H1 (cell line): ENCODE results near the gene GRIK1. TPM values are rescaled to one million over a fixed set of nuclear protein-coding genes. Genes with fewer than 3 reads are reported as not detected.

Experiments
- CTCF ChIA-PET: fragments of 300-600 bp; sonication (Branson Sonifier 250); formaldehyde crosslinking; loops from one replicate; lab custom pipeline; 2021; ENCODE audit not compliant: partially characterized antibody; lab: Charles Lee
- POLR2A ChIA-PET: fragments of 300-600 bp; sonication (Branson Sonifier 250); formaldehyde crosslinking; loops from one replicate; lab custom pipeline; 2021; ENCODE audit warnings: inconsistent platforms; ENCODE audit not compliant: partially characterized antibody; lab: Charles Lee
- DNase-seq, 2 experiments: peaks; one replicate each; pipeline versions ENCODE4 v3.0.0 to v3.0.0-alpha.2; 2010 to 2022; ENCODE audit warnings: low spot score in 2 of 2, low read depth in 1 of 2, mixed read lengths in 1 of 2
- FAIRE-seq: peaks from 2 replicates; lab custom pipeline; 2011; peaks lifted over from hg19 to GRCh38; lab: Jason Lieb, UNC
- H2AFZ ChIP-seq: 2 replicates; pipeline ENCODE4 v1.8.1; 2012; ENCODE audit warnings: low read length, inconsistent platforms
- H2AK5ac ChIP-seq: 2 replicates; pipeline ENCODE4 v1.6.1; 2013; ENCODE audit warnings: low read depth, low read length
- H2BK120ac ChIP-seq: replicated peaks from 2 replicates; pipeline ENCODE3; 2013; ENCODE audit warnings: low read depth, low read length, inconsistent platforms
- H2BK12ac ChIP-seq: 2 replicates; pipeline ENCODE4 v1.6.1; 2013; ENCODE audit warnings: low read depth, low read length
- H2BK15ac ChIP-seq: 2 replicates; pipeline ENCODE4 v1.6.1; 2013; ENCODE audit warnings: low read length
- H2BK20ac ChIP-seq: 2 replicates; pipeline ENCODE4 v1.6.1; 2013; ENCODE audit warnings: low read length
- H2BK5ac ChIP-seq: 2 replicates; pipeline ENCODE4 v1.6.1; 2013; ENCODE audit warnings: low read depth, low read length
- H3K14ac ChIP-seq: 2 replicates; pipeline ENCODE4 v1.6.1; 2013; ENCODE audit warnings: inconsistent platforms; ENCODE audit not compliant: insufficient read length
- H3K18ac ChIP-seq: 2 replicates; pipeline ENCODE4 v1.6.1; 2013; ENCODE audit warnings: low read length; ENCODE audit errors: extremely low read depth
- H3K23ac ChIP-seq: 2 replicates; pipeline ENCODE4 v1.6.1; 2013; ENCODE audit warnings: inconsistent platforms; ENCODE audit not compliant: insufficient read length
- H3K23me2 ChIP-seq: 2 replicates; pipeline ENCODE4 v1.6.1; 2013; ENCODE audit warnings: low read depth, low read length
- H3K27ac ChIP-seq: 2 replicates; pipeline ENCODE4 v1.6.1; 2011; ENCODE audit warnings: low read depth, low read length, inconsistent platforms
- H3K27me3 ChIP-seq, 4 experiments: replicated peaks in 1 of 4; 1 replicate in 1 of 4; 2 replicates in 3 of 4; pipeline versions ENCODE4 v1.6.1 to v1.8.1; 2011 to 2013; ENCODE audit warnings: low read length in 3 of 4, mild to moderate bottlenecking in 3 of 4, inconsistent platforms in 2 of 4, mixed read lengths in 2 of 4, moderate library complexity in 1 of 4; ENCODE audit not compliant: control insufficient read depth in 3 of 4, insufficient read depth in 3 of 4; ENCODE audit errors: extremely low read depth in 1 of 4
- H3K36me3 ChIP-seq, 4 experiments: 2 replicates each; pipeline versions ENCODE4 v1.6.1 to v1.8.1; 2011 to 2013; ENCODE audit warnings: mild to moderate bottlenecking in 4 of 4, low read length in 3 of 4, moderate library complexity in 2 of 4, control low read depth in 1 of 4, inconsistent platforms in 1 of 4; ENCODE audit not compliant: insufficient read depth in 4 of 4, control insufficient read depth in 2 of 4
- H3K4ac ChIP-seq: replicated peaks from 2 replicates; pipeline ENCODE3; 2013; ENCODE audit warnings: low read length, low read depth, mixed read lengths, inconsistent platforms; ENCODE audit not compliant: insufficient read length
- H3K4me1 ChIP-seq, 4 experiments: replicated peaks in 1 of 4; 1 replicate in 1 of 4; 2 replicates in 3 of 4; pipeline versions ENCODE4 v1.6.1 to v1.8.1; 2011 to 2013; ENCODE audit warnings: low read length in 3 of 4, inconsistent platforms in 2 of 4, mixed read lengths in 1 of 4; ENCODE audit not compliant: insufficient read depth in 4 of 4, control insufficient read depth in 3 of 4
- H3K4me2 ChIP-seq, 2 experiments: 2 replicates each; pipeline versions ENCODE4 v1.6.1 to v1.8.1; 2011 to 2013; ENCODE audit warnings: low read depth in 2 of 2, low read length in 2 of 2, control low read depth in 1 of 2, inconsistent platforms in 1 of 2, mild to moderate bottlenecking in 1 of 2; ENCODE audit not compliant: insufficient read depth in 1 of 2
- H3K4me3 ChIP-seq, 4 experiments: fragments of 200-600, 300-600 bp in 1 of 4; sonication (generic), shearing (Covaris generic), sonication (Bioruptor Twin) in 1 of 4; 2 replicates each; pipeline versions ENCODE4 v1.5.1 to v1.8.1; 2011 to 2016; ENCODE audit warnings: low read length in 4 of 4, low read depth in 3 of 4, control low read depth in 2 of 4, inconsistent platforms in 2 of 4, mild to moderate bottlenecking in 2 of 4, mixed read lengths in 1 of 4, moderate library complexity in 1 of 4; ENCODE audit not compliant: insufficient read depth in 2 of 4; ENCODE audit errors: extremely low read depth in 1 of 4
- H3K56ac ChIP-seq: replicated peaks from 2 replicates; pipeline ENCODE3; 2013; ENCODE audit warnings: low read depth, mild to moderate bottlenecking, mixed read lengths, low read length, inconsistent platforms; ENCODE audit not compliant: insufficient read length
- H3K79me1 ChIP-seq: 2 replicates; pipeline ENCODE4 v1.6.1; 2013; ENCODE audit warnings: low read depth, low read length, control low read depth
- H3K79me2 ChIP-seq, 2 experiments: 2 replicates each; pipeline versions ENCODE4 v1.6.1 to v1.8.1; 2012 to 2013; ENCODE audit warnings: low read length in 2 of 2, mild to moderate bottlenecking in 2 of 2, inconsistent platforms in 1 of 2; ENCODE audit not compliant: insufficient read depth in 2 of 2, control insufficient read depth in 1 of 2
- H3K9ac ChIP-seq, 4 experiments: replicated peaks in 1 of 4; 1 replicate in 1 of 4; 2 replicates in 3 of 4; pipeline versions ENCODE4 v1.6.1 to v1.8.1; 2011 to 2013; ENCODE audit warnings: low read depth in 3 of 4, low read length in 3 of 4, control low read depth in 2 of 4, mild to moderate bottlenecking in 2 of 4, moderate library complexity in 2 of 4, inconsistent platforms in 1 of 4; ENCODE audit errors: extremely low read depth in 1 of 4
- H3K9me3 ChIP-seq, 2 experiments: 2 replicates each; pipeline versions ENCODE4 v1.6.1 to v1.8.1; 2012 to 2013; ENCODE audit warnings: mild to moderate bottlenecking in 2 of 2, moderate library complexity in 2 of 2, control low read depth in 1 of 2, inconsistent platforms in 1 of 2, low read depth in 1 of 2, low read length in 1 of 2, mixed read lengths in 1 of 2; ENCODE audit not compliant: insufficient read depth in 2 of 2
- H4K20me1 ChIP-seq, 2 experiments: replicated peaks in 1 of 2; 2 replicates each; pipeline versions ENCODE3 to v1.8.1; 2011 to 2013; ENCODE audit warnings: inconsistent platforms in 2 of 2, low read length in 2 of 2, mild to moderate bottlenecking in 1 of 2; ENCODE audit not compliant: insufficient read depth in 2 of 2, control insufficient read depth in 1 of 2
- H4K5ac ChIP-seq: 2 replicates; pipeline ENCODE4 v1.6.1; 2013; ENCODE audit warnings: low read length, low read depth, mixed read lengths, inconsistent platforms; ENCODE audit not compliant: insufficient read length
- H4K8ac ChIP-seq: 2 replicates; pipeline ENCODE4 v1.8.0; 2013; ENCODE audit warnings: mild to moderate bottlenecking, moderate library complexity, low read length, inconsistent platforms; ENCODE audit not compliant: insufficient read depth; ENCODE audit errors: extremely low read depth
- H4K91ac ChIP-seq: replicated peaks from 2 replicates; pipeline ENCODE3; 2013; ENCODE audit warnings: low read length, mixed read lengths, inconsistent platforms; ENCODE audit not compliant: insufficient read length
- WGBS, 2 experiments: shearing (Covaris generic) in 1 of 2; methylation state at CpG; one replicate each; pipeline versions ENCODE4 v1.1.6 to v1.1.7; 2013 to 2015; ENCODE audit warnings: low lambda C conversion rate in 2 of 2, mixed read lengths in 2 of 2, inconsistent platforms in 1 of 2, low coverage in 1 of 2, missing lambda C conversion rate in 1 of 2; ENCODE audit not compliant: insufficient replicate concordance in 2 of 2, insufficient coverage in 1 of 2, insufficient read length in 1 of 2; ENCODE audit errors: extremely low coverage in 1 of 2, missing lambda C conversion rate in 1 of 2; 5-methylcytosine and 5-hydroxymethylcytosine counted together
- polyA plus RNA-seq, 7 experiments: library from polyadenylated mRNA; depleted of rRNA in 3 of 7; stranded (reverse) in 5 of 7; unstranded in 2 of 7; fragments of >200 nt in 5 of 7; fragments of 200-250 nt in 2 of 7; gene quantifications; 1 replicate in 5 of 7; 2 replicates in 1 of 7; 4 replicates in 1 of 7; pipeline versions ENCODE4 v1.2.1 to v1.2.3, GENCODE V29; 2011 to 2013; ENCODE audit warnings: missing spikeins in 2 of 7, mixed read lengths in 2 of 7
- total RNA-seq: library from RNA; stranded (reverse); fragmentation: NEBNext Ultra II Directional; extraction: Animal tissue kit (Norgen Biotek cat#: 25700); gene quantifications from 2 replicates; pipeline ENCODE4 v1.2.1, GENCODE V29; 2021

The GRIK1 gene
- total and polyA plus RNA-seq, 2 of the 8 experiments (the other 6 are each of a cell fraction or from before 2014, with no cell fraction given): 0.11 to 0.32 TPM

DNA sequence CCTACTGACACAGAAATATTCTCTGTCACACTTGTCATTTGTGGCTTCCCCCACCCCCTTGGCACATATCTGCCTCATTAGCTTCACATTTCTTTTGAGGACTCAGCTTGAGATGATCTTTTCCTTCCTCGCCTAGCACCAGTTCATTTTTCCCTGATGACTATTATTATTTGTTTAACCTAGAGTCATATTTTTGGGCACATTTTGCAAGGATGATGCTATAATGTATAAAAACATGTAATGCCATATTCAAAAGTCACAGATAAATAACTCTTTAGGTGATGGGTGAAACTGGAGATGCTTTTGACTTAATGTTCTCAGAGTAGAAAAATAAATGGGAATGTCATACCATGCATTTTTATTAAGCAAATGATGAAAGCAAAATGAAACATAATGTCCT is 438.3 kb downstream of the GRIK1 start:
- no peak overlapping the region for H3K27ac ChIP-seq

More for the DNA sequence above, 438.3 kb downstream of the GRIK1 start:
- FAIRE-seq (no peak), DNase-seq (no peak)
- Histone ChIP-seq H3K14ac (no peak overlapping the region), H3K4ac (no peak overlapping the region), H3K9me3 (peaks cover 0 to 4% of the 10 kb centered on the region in 2 experiments; a peak in 2 of 4 replicates), H2AK5ac (no peak overlapping the region), H4K20me1 (no peaks in the 10 kb centered on the region), H3K79me1 (no peaks in the 10 kb centered on the region), H3K23ac (no peak overlapping the region), H2AFZ (no peak overlapping the region), H3K79me2 (no peaks in the 10 kb centered on the region), H2BK15ac (no peak overlapping the region), H3K18ac (no peak overlapping the region), H3K9ac (no peak overlapping the region), H3K4me2 (no peak overlapping the region), H4K5ac (no peak overlapping the region), H2BK120ac (no peak overlapping the region), H2BK20ac (no peak overlapping the region), H4K91ac (no peak overlapping the region), H2BK5ac (no peak overlapping the region), H3K36me3 (no peaks in the 10 kb centered on the region), H4K8ac (no peak overlapping the region), H3K23me2 (no peaks in the 10 kb centered on the region), H3K27me3 (no peaks in the 10 kb centered on the region), H3K4me3 (no peak overlapping the region), H2BK12ac (no peak overlapping the region), H3K56ac (no peak overlapping the region), H3K4me1 (no peaks in the 10 kb centered on the region)
- WGBS, 2 experiments: 90% methylated on average over 1 of the region's 1 CpG; no CpG with 5 or more reads in 1 of the 2 experiments
- ChIA-PET POLR2A (no interaction called here), CTCF (interaction anchor here (0.7 to 1.2 kb wide), 3 partner anchors 19 to 199 kb away, joined by 3 to 4 read pairs (median 3); no protein-coding TSS in a partner anchor)
